MM.1S (cell line): ENCODE measurements around the gene CTNNBIP1.
"Not testable (repeated sequence)": the region's sequence is repeated elsewhere in the genome, so short reads cannot be mapped to it uniquely, and the experiment has no call there.

Experiments used
- DNase-seq: peaks from one replicate; pipeline ENCODE4 v3.0.0-alpha.2; 2015
- H2AFZ ChIP-seq: fragments of 300-600 bp; sonication (generic); 2 replicates; pipeline ENCODE4 v1.6.0; 2016; ENCODE audit warnings: antibody characterized with exemption, low read length
- H3F3A ChIP-seq: fragments of 300-600 bp; sonication (generic); 2 replicates; pipeline ENCODE4 v1.6.1; 2016; ENCODE audit warnings: mild to moderate bottlenecking, antibody characterized with exemption, low read length, moderate library complexity, mixed read lengths; ENCODE audit not compliant: insufficient read depth
- H3K27ac ChIP-seq: fragments of 300-600 bp; sonication (generic); 2 replicates; pipeline ENCODE4 v1.5.1; 2016; ENCODE audit warnings: mild to moderate bottlenecking, low read length
- H3K27me3 ChIP-seq: fragments of 300-600 bp; sonication (generic); replicated peaks from 2 replicates; pipeline ENCODE4 v1.6.0; 2016; ENCODE audit warnings: low read length; ENCODE audit not compliant: insufficient read depth
- H3K36me3 ChIP-seq: fragments of 300-600 bp; sonication (generic); replicated peaks from 2 replicates; pipeline ENCODE4 v1.6.1; 2016; ENCODE audit warnings: mild to moderate bottlenecking, low read length, mixed read lengths; ENCODE audit not compliant: insufficient read depth
- H3K4me1 ChIP-seq: fragments of 300-600 bp; sonication (generic); 2 replicates; pipeline ENCODE4 v1.6.1; 2016; ENCODE audit warnings: low read length, mixed read lengths
- H3K4me2 ChIP-seq: fragments of 300-600 bp; sonication (generic); 2 replicates; pipeline ENCODE4 v1.6.0; 2016; ENCODE audit warnings: low read depth, low read length
- H3K4me3 ChIP-seq: fragments of 300-600 bp; sonication (generic); 2 replicates; pipeline ENCODE4 v1.5.1; 2016; ENCODE audit warnings: low read length, mixed read lengths
- H3K79me2 ChIP-seq: fragments of 300-600 bp; sonication (generic); 2 replicates; pipeline ENCODE4 v1.6.1; 2016; ENCODE audit warnings: mixed run types, low read length, mixed read lengths
- H3K9ac ChIP-seq: fragments of 300-600 bp; sonication (generic); 2 replicates; pipeline ENCODE4 v1.6.1; 2016; ENCODE audit warnings: low read length, mixed read lengths
- H3K9me2 ChIP-seq: fragments of 300-600 bp; sonication (generic); replicated peaks from 2 replicates; pipeline ENCODE4 v1.6.1; 2016; ENCODE audit warnings: mild to moderate bottlenecking, low read length, mixed read lengths; ENCODE audit not compliant: insufficient read depth
- H3K9me3 ChIP-seq: fragments of 300-600 bp; sonication (generic); replicated peaks from 2 replicates; pipeline ENCODE4 v1.6.1; 2016; ENCODE audit warnings: mild to moderate bottlenecking, low read length, mixed read lengths; ENCODE audit not compliant: insufficient read depth
- H4K20me1 ChIP-seq: fragments of 300-600 bp; sonication (generic); 2 replicates; pipeline ENCODE4 v1.6.1; 2016; ENCODE audit warnings: mild to moderate bottlenecking, low read length, moderate library complexity, mixed read lengths; ENCODE audit not compliant: insufficient read depth
- CTCF ChIP-seq: fragments of 300-600 bp; sonication (generic); IDR thresholded peaks from 2 replicates; pipeline ENCODE4 v1.5.1; 2016; ENCODE audit warnings: antibody characterized with exemption, low read length, mixed read lengths
- EZH2 ChIP-seq: fragments of 300-600 bp; sonication (generic); optimal IDR thresholded peaks from 2 replicates; pipeline ENCODE3; 2017; ENCODE audit warnings: low read depth, mild to moderate bottlenecking, antibody characterized with exemption, low read length, mixed read lengths
- EZH2phosphoT487 ChIP-seq: fragments of 300-600 bp; sonication (generic); IDR thresholded peaks from 2 replicates; pipeline ENCODE4 v1.6.1; 2018; ENCODE audit warnings: antibody characterized with exemption, low read length

CTNNBIP1 gene

GRCh38 chr1:9809100-9809510 lies 101.0 kb downstream of the CTNNBIP1 start:
- no peak overlapping the region for H3K9ac ChIP-seq
- no peaks in the 10 kb centered on the region for H3F3A ChIP-seq
- peaks cover 88% of the 10 kb centered on the region for H3K79me2 ChIP-seq
- H3K27ac ChIP-seq, result no peak overlapping the region
- no peak overlapping the region for H3K4me3 ChIP-seq
- H3K9me2 ChIP-seq, result no peaks in the 10 kb centered on the region
- H3K4me2 ChIP-seq, result no peak overlapping the region
- no peak overlapping the region for H2AFZ ChIP-seq
- no peaks in the 10 kb centered on the region for H4K20me1 ChIP-seq
- H3K9me3 ChIP-seq, result no peaks in the 10 kb centered on the region
- H3K27me3 ChIP-seq, result no peaks in the 10 kb centered on the region
- no peak for DNase-seq
- no peaks in the 10 kb centered on the region for H3K36me3 ChIP-seq
- no peak for TF ChIP-seq CTCF
- TF ChIP-seq EZH2, result no peak
- no peak for TF ChIP-seq EZH2phosphoT487
- no peaks in the 10 kb centered on the region for H3K4me1 ChIP-seq

GRCh38 chr1:9808459-9808858 lies 101.6 kb downstream of the CTNNBIP1 start:
- Histone ChIP-seq H3K4me2 (no peak overlapping the region), H3K36me3 (no peaks in the 10 kb centered on the region), H3K4me3 (no peak overlapping the region), H4K20me1 (no peaks in the 10 kb centered on the region), H3K79me2 (peaks cover 85% of the 10 kb centered on the region), H3K9me3 (no peaks in the 10 kb centered on the region), H3K9ac (no peak overlapping the region), H3K27ac (no peak overlapping the region), H3F3A (no peaks in the 10 kb centered on the region), H3K27me3 (no peaks in the 10 kb centered on the region), H3K4me1 (no peaks in the 10 kb centered on the region), H3K9me2 (no peaks in the 10 kb centered on the region), H2AFZ (no peak overlapping the region)
- no peak for TF ChIP-seq EZH2
- no peak for TF ChIP-seq EZH2phosphoT487
- TF ChIP-seq CTCF, result no peak
- no peak for DNase-seq

GRCh38 chr1:9807541-9807940 lies 102.5 kb downstream of the CTNNBIP1 start:
- H2AFZ ChIP-seq, result no peak overlapping the region
- no peaks in the 10 kb centered on the region for H3K36me3 ChIP-seq
- DNase-seq, result no peak
- H3K27ac ChIP-seq, result no peak overlapping the region
- no peaks in the 10 kb centered on the region for H4K20me1 ChIP-seq
- no peaks in the 10 kb centered on the region for H3K9me2 ChIP-seq
- H3K9ac ChIP-seq, result no peak overlapping the region
- no peaks in the 10 kb centered on the region for H3K27me3 ChIP-seq
- peaks cover 85% of the 10 kb centered on the region for H3K79me2 ChIP-seq
- no peak overlapping the region for H3K4me3 ChIP-seq
- TF ChIP-seq CTCF (no peak), EZH2phosphoT487 (no peak)
- no peaks in the 10 kb centered on the region for H3F3A ChIP-seq
- no peaks in the 10 kb centered on the region for H3K4me1 ChIP-seq
- no peak overlapping the region for H3K4me2 ChIP-seq
- H3K9me3 ChIP-seq, result no peaks in the 10 kb centered on the region

GRCh38 chr1:9805972-9806371 lies 104.1 kb downstream of the CTNNBIP1 start:
- peaks cover 85% of the 10 kb centered on the region for H3K79me2 ChIP-seq
- DNase-seq, H3K27ac ChIP-seq, H3K4me1 ChIP-seq, H3K4me3 ChIP-seq, H3K9me2 ChIP-seq, H4K20me1 ChIP-seq, H2AFZ ChIP-seq, H3K27me3 ChIP-seq, H3K9me3 ChIP-seq, H3K36me3 ChIP-seq, H3K4me2 ChIP-seq, H3K9ac ChIP-seq, H3F3A ChIP-seq: not testable (repeated sequence)
